Heart right ventricle (tissue), 16 donors: ENCODE data around the gene PRR14. TPM values are rescaled to one million over a fixed set of nuclear protein-coding genes. Genes with fewer than 3 reads are reported as not detected.

Experiments used
- ATAC-seq, 8 donors: fragments of 200-7000 bp; cut with Tn5 transposase; one replicate each; pipeline ENCODE4 v1.9.1; 2020; ENCODE audit warnings: mild to moderate bottlenecking in 8 of 8, moderate library complexity in 8 of 8, moderate number of reproducible peaks in 1 of 8
- DNase-seq, 2 donors: peaks; one replicate each; pipeline ENCODE4 v3.0.0-alpha.2; 2020
- H3K27ac ChIP-seq, 10 donors: fragments of 200-600 bp; sonication (generic) in 2 of 10; one replicate each; pipeline versions ENCODE4 v1.5.0 to v1.8.0; 2020 to 2022; ENCODE audit warnings: mild to moderate bottlenecking in 3 of 10
- H3K27me3 ChIP-seq, 7 donors: fragments of 200-600 bp; one replicate each; pipeline ENCODE4 v1.8.0; 2021 to 2022; ENCODE audit warnings: mild to moderate bottlenecking in 2 of 7
- H3K36me3 ChIP-seq, 9 donors: fragments of 200-600 bp; sonication (generic) in 1 of 9; one replicate each; pipeline versions ENCODE4 v1.5.0 to v1.8.0; 2020 to 2022; ENCODE audit warnings: mild to moderate bottlenecking in 2 of 9
- H3K4me1 ChIP-seq, 9 donors: fragments of 200-600 bp; sonication (generic) in 1 of 9; one replicate each; pipeline versions ENCODE4 v1.5.0 to v1.8.0; 2020 to 2022; ENCODE audit warnings: mild to moderate bottlenecking in 4 of 9
- H3K4me3 ChIP-seq, 10 donors: fragments of 200-600 bp; sonication (generic) in 2 of 10; one replicate each; pipeline versions ENCODE4 v1.5.0 to v1.8.0; 2020 to 2022; ENCODE audit warnings: mild to moderate bottlenecking in 7 of 10, moderate library complexity in 2 of 10
- H3K9me3 ChIP-seq, 11 donors: fragments of 200-600 bp in 10 of 11; sonication (generic) in 2 of 11; one replicate each; pipeline versions ENCODE4 v1.5.0 to v1.8.0; 2013 to 2022; ENCODE audit warnings: mild to moderate bottlenecking in 2 of 11, control low read depth in 1 of 11, moderate library complexity in 1 of 11
- WGBS, 2 donors: extraction: QIAGEN DNeasy Blood & Tissue Kit; methylation state at CpG; one replicate each; pipeline ENCODE4 v1.1.7; 2013; ENCODE audit warnings: inconsistent platforms in 1 of 2; 5-methylcytosine and 5-hydroxymethylcytosine counted together
- intact Hi-C, 10 donors: fragments of 100-400 bp; cut with DNase I; formaldehyde crosslinking; loops; one replicate each; pipeline versions ENCODE4 v1.11.1 to v1.14.2; 2022
- long read RNA-seq, 3 donors: library from polyadenylated mRNA; unstranded; transcript quantifications; one replicate each; pipeline ENCODE4 v2.0.0, GENCODE V29; 2020 to 2021
- polyA plus RNA-seq, 2 donors: library from polyadenylated mRNA; stranded (reverse); fragments of 200-250 nt; gene quantifications; one replicate each; pipeline ENCODE4 v1.2.3, GENCODE V29; 2013
- total RNA-seq, 10 donors: library from RNA; stranded (reverse); fragmentation: NEBNext Ultra II Directional in 3 of 10; extraction: Animal tissue kit (Norgen Biotek cat#: 25700) in 3 of 10; gene quantifications; one replicate each; pipeline versions ENCODE4 v1.2.1 to v1.2.4, GENCODE V29; 2021 to 2023
- TF ChIP-seq, protein P1 (sequence below), 9 donors: fragments of 200-600 bp; sonication (generic) in 2 of 9; IDR thresholded peaks; one replicate each; pipeline versions ENCODE4 v1.5.0 to v1.8.0; 2021 to 2022; ENCODE audit warnings: antibody characterized with exemption in 9 of 9, mild to moderate bottlenecking in 5 of 9, moderate library complexity in 1 of 9
- donor health status: Arrhythmogenic right ventricular cardiomyopathy.
- donor health status: ischemic (EF 13 %, LVEDD 7.1; RV severe dilation, severe dysfunction).
- donor health status: healthy with polysubstance abuse.
- donor health status: DM: no; HTN: yes; CAD: no.
- donor health status: DM: no; HTN: no; CAD: no.
- donor health status: ischemic (EF 25% LVEDD 6.9; RV normal size, moderate dysfunction).
- donor health status: ischemic (EF 25% LVEDD 5.7; RV mildly dilated, moderate dysfunction).
- donor health status: healthy.
- donor health status: DM: yes; HTN: yes; CAD: no.
- donor health status: Ischemic cardiomyopathy.
- donor health status: ischemic (EF 35%, LVEDD 5.7; RV mildly dilated, moderate dysfunction).
- donor health status: nonischemic (EF 11% LVEDD 7.7; RV severe dilation, severe dysfunction).
- donor health status: DM: yes; HTN: yes; CAD: no.
- donor health status: PGD.
- donor health status: ischemic (EF 29% LVEDD 5.4; RV normal size, mild dysfunction).
- donor health status: nonischemic (EF 23%, LVEDD 6.1; RV moderate dilation, normal function).

PRR14 gene
- total RNA-seq (10 to 100 TPM in 9 of 10 donors, 1 to 10 TPM in 1; 9.9 to 23.9 (median 16.7) TPM), polyA plus RNA-seq (10 to 100 TPM; 26.8 to 58.1 TPM)
- long read RNA-seq, donor 1, partial matches to known transcripts, result 1 of 2 reads
- long read RNA-seq, donor 1, other reads (novel, unspliced or antisense), result 1 of 2 reads
- long read RNA-seq, donor 2, partial matches to known transcripts, result 4 of 8 reads
- long read RNA-seq, donor 2, other reads (novel, unspliced or antisense), result 1 of 8 reads
- long read RNA-seq, donor 3, partial matches to known transcripts, result 0 of 1 reads
- long read RNA-seq, donor 3, other reads (novel, unspliced or antisense), result 1 of 1 reads

DNA sequence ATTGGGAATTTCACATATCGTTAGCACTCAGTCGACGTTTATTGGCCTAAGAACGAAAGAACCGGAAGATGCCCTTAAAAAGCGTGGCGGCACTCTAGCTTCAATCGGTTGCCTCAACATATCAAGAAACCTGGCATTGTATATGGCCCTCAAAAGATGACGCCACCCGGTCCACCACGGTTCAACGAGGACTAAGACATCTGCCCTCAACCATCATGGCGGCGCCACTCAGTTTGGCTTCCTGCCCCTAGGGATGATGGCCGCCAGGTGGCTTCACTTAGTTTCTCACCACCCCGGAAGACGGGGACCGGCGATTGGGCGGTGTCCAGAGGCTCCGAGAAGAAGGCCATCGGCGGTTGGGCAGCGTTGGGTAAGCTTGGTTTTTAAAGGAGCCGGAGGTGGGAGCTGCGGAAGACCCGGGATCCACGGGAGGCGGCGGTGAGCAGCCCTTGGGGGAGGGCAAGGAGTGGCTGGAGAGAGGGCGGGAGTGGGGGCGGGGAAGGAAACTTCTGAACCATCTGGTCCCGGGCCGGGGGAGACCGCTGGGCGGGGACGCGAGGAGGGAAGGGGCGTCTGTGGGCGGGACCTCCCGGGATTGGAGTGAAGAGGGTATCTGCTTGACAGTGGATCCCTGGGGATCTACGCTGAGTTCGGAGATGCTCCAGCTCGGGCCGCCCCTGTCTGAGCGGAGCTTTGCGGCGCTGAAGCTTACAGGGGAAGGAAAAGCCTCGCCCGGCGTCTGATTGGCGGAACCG lies at the start of gene PRR14:
PRR14 (plus strand) TSS at position 592 of the 755 bp plus-strand sequence. CDS start 686 bp downstream, outside the sequence.
- Histone ChIP-seq H3K36me3 (peaks cover 0 to 34% (median 14%) of the 10 kb centered on the region in 9 donors), H3K4me1 (peaks cover 3 to 23% (median 19%) of the 10 kb centered on the region in 9 donors), H3K27ac (peak within 1 kb of the TSS; percentile 89 to 98 (median 96)), H3K27me3 (no peaks in the 10 kb centered on the region), H3K4me3 (peak within 1 kb of the TSS; percentile 73 to 97 (median 88)), H3K9me3 (no peaks in the 10 kb centered on the region)
- DNase-seq, result peak; percentile 99 to 100
- peak; percentile 91 to 96 (median 94) for ATAC-seq
- intact Hi-C loops, result loop anchor here in 4 of 10 donors (1.0 to 10.0 kb wide), 6 partner anchors 8 to 836 kb away; partner anchors contain the start of genes FBRS (in 2 of the 4), PAGR1 (in 1 of the 4), PPP4C (in 1 of the 4) and PRRT2 (in 1 of the 4)
- TF ChIP-seq, protein P1, sequence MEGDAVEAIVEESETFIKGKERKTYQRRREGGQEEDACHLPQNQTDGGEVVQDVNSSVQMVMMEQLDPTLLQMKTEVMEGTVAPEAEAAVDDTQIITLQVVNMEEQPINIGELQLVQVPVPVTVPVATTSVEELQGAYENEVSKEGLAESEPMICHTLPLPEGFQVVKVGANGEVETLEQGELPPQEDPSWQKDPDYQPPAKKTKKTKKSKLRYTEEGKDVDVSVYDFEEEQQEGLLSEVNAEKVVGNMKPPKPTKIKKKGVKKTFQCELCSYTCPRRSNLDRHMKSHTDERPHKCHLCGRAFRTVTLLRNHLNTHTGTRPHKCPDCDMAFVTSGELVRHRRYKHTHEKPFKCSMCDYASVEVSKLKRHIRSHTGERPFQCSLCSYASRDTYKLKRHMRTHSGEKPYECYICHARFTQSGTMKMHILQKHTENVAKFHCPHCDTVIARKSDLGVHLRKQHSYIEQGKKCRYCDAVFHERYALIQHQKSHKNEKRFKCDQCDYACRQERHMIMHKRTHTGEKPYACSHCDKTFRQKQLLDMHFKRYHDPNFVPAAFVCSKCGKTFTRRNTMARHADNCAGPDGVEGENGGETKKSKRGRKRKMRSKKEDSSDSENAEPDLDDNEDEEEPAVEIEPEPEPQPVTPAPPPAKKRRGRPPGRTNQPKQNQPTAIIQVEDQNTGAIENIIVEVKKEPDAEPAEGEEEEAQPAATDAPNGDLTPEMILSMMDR (IDR thresholded peaks at IDR 0.05), result peak in 7 of 9 donors; percentile 8 to 51 (median 42)
- 1 to 2% methylated on average over 51 to 53 of the region's 53 CpGs for WGBS, 2 donors

DNA sequence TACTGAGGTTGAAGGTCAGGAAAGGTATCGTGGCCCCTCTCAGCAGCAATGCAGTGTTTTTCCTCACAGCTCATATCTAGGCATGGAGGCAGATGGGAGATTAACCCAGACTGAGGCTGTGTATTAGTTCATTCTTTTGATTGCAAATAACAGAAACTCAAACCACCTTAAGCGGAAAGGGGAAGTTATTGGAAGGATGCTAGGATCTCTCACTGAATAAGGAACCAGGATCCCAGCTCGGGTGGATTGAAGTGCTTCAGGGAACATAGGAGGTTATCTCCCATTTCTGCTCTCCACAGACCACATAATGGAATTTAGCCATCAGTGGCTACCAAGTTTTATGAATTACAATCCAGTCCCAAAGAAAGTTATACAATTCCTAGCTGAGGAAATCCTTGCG lies 48.8 kb upstream of the PRR14 start:
- ATAC-seq (no peak), DNase-seq (no peak)
- intact Hi-C loops, result loop anchor here in 2 of 10 donors (10.0 kb wide), 1 partner anchor 157 kb away; the partner anchor contains the start of gene SEPHS2 (in 2 of the 2)
- Histone ChIP-seq H3K36me3 (peaks cover 0 to 50% (median 28%) of the 10 kb centered on the region in 9 donors), H3K27ac (peak overlapping the region in 3 of 10 donors; percentile 8 to 77 (median 52)), H3K27me3 (no peaks in the 10 kb centered on the region), H3K4me1 (peaks cover 3 to 47% (median 18%) of the 10 kb centered on the region in 9 donors), H3K4me3 (no peak overlapping the region), H3K9me3 (peaks cover 0 to 7% (median 0%) of the 10 kb centered on the region in 11 donors)
- WGBS, 2 donors, result 79 to 84% methylated on average over 4 of the region's 4 CpGs
- TF ChIP-seq, protein P1 (IDR thresholded peaks at IDR 0.05), result no peak

DNA sequence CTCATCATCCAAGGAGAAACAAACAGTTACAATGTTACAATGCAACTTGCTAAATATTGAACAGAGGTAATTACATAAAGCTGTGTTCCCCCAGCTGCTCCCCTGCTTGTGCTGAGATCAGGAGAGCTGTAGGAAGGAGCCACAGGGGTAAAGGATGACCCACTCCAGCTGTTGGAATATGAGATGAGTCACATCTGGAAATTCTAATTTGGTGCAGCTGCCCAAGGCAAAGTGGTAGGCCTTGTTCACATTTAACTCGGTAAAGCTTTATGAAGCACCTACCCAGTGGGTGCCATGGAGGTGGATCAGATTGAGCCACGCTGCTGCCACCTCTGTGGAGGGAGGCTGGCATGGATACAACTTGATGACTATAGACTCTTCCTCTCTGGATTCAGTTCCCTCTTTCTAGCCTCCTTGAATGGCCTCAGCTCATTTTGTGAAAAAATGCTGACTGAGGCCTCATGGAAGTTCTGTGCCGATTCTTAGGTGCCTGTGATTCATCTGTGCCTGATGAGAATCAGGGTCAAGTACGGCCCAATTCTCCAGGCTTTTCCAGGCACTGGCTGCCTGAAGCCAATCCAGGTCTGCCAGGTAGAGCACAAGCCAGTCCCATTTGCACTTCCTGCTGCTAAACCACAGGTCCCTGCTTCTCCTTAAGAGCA lies 48.0 kb upstream of the PRR14 start:
- Histone ChIP-seq H3K27ac (peak overlapping the region in 4 of 10 donors; percentile 8 to 77 (median 55)), H3K36me3 (peaks cover 0 to 58% (median 28%) of the 10 kb centered on the region in 9 donors), H3K4me1 (peaks cover 3 to 47% (median 18%) of the 10 kb centered on the region in 9 donors), H3K4me3 (no peak overlapping the region), H3K9me3 (peaks cover 0 to 7% (median 0%) of the 10 kb centered on the region in 11 donors), H3K27me3 (no peaks in the 10 kb centered on the region)
- TF ChIP-seq, protein P1 (IDR thresholded peaks at IDR 0.05), result no peak
- ATAC-seq (peak in 4 of 8 donors; percentile 9 to 34 (median 22)), DNase-seq (no peak)
- WGBS, 2 donors, result 64 to 78% methylated on average over 4 of the region's 4 CpGs
- intact Hi-C loops, result loop anchor here in 2 of 10 donors (10.0 kb wide), 1 partner anchor 158 kb away; the partner anchor contains the start of gene SEPHS2 (in 2 of the 2)
